ENCODE results near the gene SEMA6A.

The SEMA6A gene

GRCh38 chr5:116577064-116577788, 2.6 kb upstream of the SEMA6A start:
- no peak for DNase-seq (ENCODE audit: low read depth, low spot score)

- no peak for DNase-seq (ENCODE audit: low read depth, low spot score)
Observed at GRCh38 chr5:116576053-116576713, 1.6 kb upstream of the SEMA6A start.

- DNase-seq (ENCODE audit: low read depth, low spot score): no peak
Observed at GRCh38 chr5:116575326-116576052, 866 bp upstream of the SEMA6A start.

- DNase-seq (ENCODE audit: low read depth, low spot score): no peak
Observed at GRCh38 chr5:116573702-116574366, 789 bp downstream of the SEMA6A start.

GRCh38 chr5:116573279-116573701, 1.3 kb downstream of the SEMA6A start:
- no peak for DNase-seq (ENCODE audit: low read depth, low spot score)

GRCh38 chr5:116572350-116573278, 2.0 kb downstream of the SEMA6A start:
- DNase-seq (ENCODE audit: low read depth, low spot score): no peak

GRCh38 chr5:116571568-116572349, 2.9 kb downstream of the SEMA6A start:
- DNase-seq (ENCODE audit: low read depth, low spot score): no peak

- DNase-seq (ENCODE audit: low read depth, low spot score): no peak
Observed at GRCh38 chr5:116569999-116570398, 4.6 kb downstream of the SEMA6A start.

- DNase-seq (ENCODE audit: low read depth, low spot score): no peak
Observed at GRCh38 chr5:116567106-116567505, 7.5 kb downstream of the SEMA6A start.

- no peak for DNase-seq (ENCODE audit: low read depth, low spot score)
Observed at GRCh38 chr5:116566251-116566650, 8.4 kb downstream of the SEMA6A start.

- DNase-seq (ENCODE audit: low read depth, low spot score): no peak
Observed at GRCh38 chr5:116564756-116565490, 9.7 kb downstream of the SEMA6A start.

- DNase-seq (ENCODE audit: low read depth, low spot score): no peak
Observed at GRCh38 chr5:116564312-116564711, 10.3 kb downstream of the SEMA6A start.

- no peak for DNase-seq (ENCODE audit: low read depth, low spot score)
Observed at GRCh38 chr5:116563736-116564308, 10.8 kb downstream of the SEMA6A start.

- no peak for DNase-seq (ENCODE audit: low read depth, low spot score)
Observed at GRCh38 chr5:116562669-116563068, 12.0 kb downstream of the SEMA6A start.

GRCh38 chr5:116561658-116562057, 13.0 kb downstream of the SEMA6A start:
- no peak for DNase-seq (ENCODE audit: low read depth, low spot score)

- DNase-seq (ENCODE audit: low read depth, low spot score): no peak
Observed at GRCh38 chr5:116559673-116560164, 14.9 kb downstream of the SEMA6A start.

- no peak for DNase-seq (ENCODE audit: low read depth, low spot score)
Observed at GRCh38 chr5:116559239-116559638, 15.4 kb downstream of the SEMA6A start.

- no peak for DNase-seq (ENCODE audit: low read depth, low spot score)
Observed at GRCh38 chr5:116557669-116558271, 16.9 kb downstream of the SEMA6A start.
